GM06990 (cell line): ENCODE measurements around the gene EXOC3L1.

Experiments used
- DNase-seq: peaks from one replicate; pipeline ENCODE4 v3.0.0-alpha.2; 2011; ENCODE audit not compliant: insufficient read length; ENCODE audit errors: extremely low read depth
- H3K27me3 ChIP-seq: replicated peaks from 2 replicates; pipeline ENCODE4 v1.6.0; 2011; ENCODE audit warnings: low read length; ENCODE audit not compliant: control insufficient read depth, insufficient read depth
- H3K36me3 ChIP-seq: 2 replicates; pipeline ENCODE4 v1.5.1; 2011; ENCODE audit warnings: low read length; ENCODE audit not compliant: control insufficient read depth, insufficient read depth
- H3K4me3 ChIP-seq: replicated peaks from 2 replicates; pipeline ENCODE4 v1.5.1; 2011; ENCODE audit warnings: low read depth, mild to moderate bottlenecking, control low read depth, low read length
- CTCF ChIP-seq: IDR thresholded peaks from 2 replicates; pipeline ENCODE4 v1.5.1; 2011; ENCODE audit warnings: low read length, control low read depth, mild to moderate bottlenecking, inconsistent platforms; ENCODE audit not compliant: insufficient read depth, poor library complexity, severe bottlenecking

Gene EXOC3L1

DNA sequence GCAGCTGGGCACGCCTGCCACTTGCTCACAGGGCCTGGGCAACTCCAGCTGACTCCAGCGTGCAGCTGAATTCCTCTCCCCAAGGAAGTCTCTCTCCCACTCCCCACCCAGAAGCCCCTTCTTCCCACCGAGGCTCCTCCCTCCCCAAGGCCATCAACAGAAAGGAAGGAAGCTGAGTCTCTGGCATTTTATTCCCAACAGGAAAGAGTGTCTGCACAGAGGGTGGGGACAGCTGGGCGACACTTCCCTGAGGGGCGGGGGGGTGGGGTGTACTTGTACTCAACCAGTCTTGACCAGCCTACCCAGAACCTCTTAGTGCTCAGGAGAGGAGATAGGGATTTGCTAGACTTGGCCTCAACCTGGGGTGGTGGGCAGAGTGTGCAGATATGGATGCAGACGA is at the start of gene EXOC3L1:
TSS of gene EXOC3L1 (minus strand) at position 96 of the 400 bp plus-strand sequence. CDS start 460 bp downstream, outside the sequence.
- no peak for TF ChIP-seq CTCF
- H3K27me3 ChIP-seq, result no peaks in the 10 kb centered on the region
- H3K4me3 ChIP-seq, result no peak within 1 kb of the TSS
- peaks cover 11% of the 10 kb centered on the region for H3K36me3 ChIP-seq
- no peak for DNase-seq

DNA sequence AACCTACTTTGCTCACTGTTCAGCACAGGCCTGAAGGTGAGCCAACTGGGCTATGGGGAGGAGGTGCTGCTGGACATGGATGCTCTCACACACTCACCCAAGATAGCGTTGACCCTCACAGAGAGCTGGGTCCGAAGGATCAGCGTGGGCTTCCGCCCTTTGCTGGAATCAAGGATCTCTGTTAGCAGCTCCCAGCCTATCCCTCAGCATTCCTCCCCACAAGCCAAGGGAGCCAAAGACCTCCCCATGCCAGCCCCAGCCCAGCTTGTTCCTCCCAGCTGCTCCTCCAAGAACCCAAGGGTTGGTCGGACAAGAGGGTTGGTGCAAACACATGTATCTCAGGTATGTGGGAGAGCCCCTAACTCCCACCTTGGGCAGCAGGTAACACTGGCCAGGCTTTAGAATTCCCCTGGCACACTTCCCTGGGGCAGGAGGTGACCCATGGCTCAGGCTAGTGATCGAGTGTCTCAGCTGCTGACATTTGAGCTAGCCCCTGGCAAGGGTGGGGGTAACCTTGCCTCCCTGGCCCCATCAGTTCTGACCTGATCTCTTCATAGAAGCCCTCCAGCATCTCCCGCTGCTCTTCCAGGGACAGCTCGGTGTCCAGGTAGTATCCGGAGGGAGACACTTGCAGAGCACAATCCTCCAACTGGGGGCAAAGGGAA is 49.0 kb upstream of the EXOC3L1 start:
- TF ChIP-seq CTCF, result no peak
- Histone ChIP-seq H3K27me3 (no peaks in the 10 kb centered on the region), H3K4me3 (no peak overlapping the region), H3K36me3 (peaks cover 30% of the 10 kb centered on the region)
- DNase-seq, result no peak

- no peak for TF ChIP-seq CTCF
- H3K36me3 ChIP-seq, result peaks cover 34% of the 10 kb centered on the region
- H3K4me3 ChIP-seq, result no peak overlapping the region
- no peaks in the 10 kb centered on the region for H3K27me3 ChIP-seq
- DNase-seq, result no peak
These were observed 48.3 kb upstream of the EXOC3L1 start for GRCh38 chr16:67238278-67238575.

- DNase-seq, result no peak
- Histone ChIP-seq H3K4me3 (no peak overlapping the region), H3K36me3 (peaks cover 34% of the 10 kb centered on the region), H3K27me3 (no peaks in the 10 kb centered on the region)
- TF ChIP-seq CTCF, result no peak
These were observed 47.7 kb upstream of the EXOC3L1 start for GRCh38 chr16:67237396-67238277.

DNA sequence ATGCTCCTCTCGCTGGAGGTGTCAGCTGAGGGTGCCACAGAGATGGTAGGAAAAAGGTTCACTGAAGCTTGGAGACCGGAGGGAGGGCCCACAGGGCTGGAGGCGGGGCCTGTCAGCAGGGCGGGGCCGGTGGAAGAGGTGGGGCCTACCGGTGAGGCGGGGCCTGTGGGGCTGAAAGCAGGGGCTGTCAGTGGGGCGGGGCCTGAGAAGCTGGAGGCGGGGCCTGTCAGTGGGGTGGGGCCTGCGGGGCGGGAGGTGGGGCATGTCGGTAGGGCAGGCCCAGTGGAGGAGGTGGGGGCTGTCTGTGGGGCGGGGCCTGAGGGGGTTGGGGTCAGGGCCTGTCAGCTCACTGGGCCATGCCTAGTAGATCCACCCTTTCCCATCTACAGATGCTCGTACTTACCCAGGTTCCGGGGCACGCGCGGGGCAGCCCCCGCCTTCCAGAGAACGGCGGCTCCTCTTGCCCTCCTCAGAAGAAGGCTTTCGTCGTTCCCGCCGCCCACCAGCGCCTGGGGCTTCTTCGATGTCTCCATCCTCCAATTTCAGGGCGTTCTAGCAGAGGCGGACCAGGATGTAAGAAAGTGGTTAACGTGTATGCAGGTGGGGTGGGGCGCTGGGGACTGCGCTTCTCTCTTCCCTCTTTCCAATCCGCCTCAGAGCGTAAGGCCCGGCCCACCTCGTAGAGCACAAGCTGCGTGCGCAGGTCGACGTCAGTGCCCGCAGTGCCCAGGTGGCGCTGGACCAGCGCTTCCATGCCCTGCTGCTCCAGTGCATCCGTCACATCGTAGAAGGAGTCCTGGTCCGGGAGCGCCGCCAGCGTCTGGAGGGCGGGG is 46.8 kb upstream of the EXOC3L1 start:
- Histone ChIP-seq H3K36me3 (peaks cover 38% of the 10 kb centered on the region), H3K4me3 (no peak overlapping the region), H3K27me3 (no peaks in the 10 kb centered on the region)
- TF ChIP-seq CTCF, result no peak
- peak; percentile 75 for DNase-seq
